ENCODE data around the gene C6orf120. TPM values are rescaled to one million over a fixed set of nuclear protein-coding genes. Genes with fewer than 3 reads are reported as not detected.

The C6orf120 gene
- total and polyA plus RNA-seq, 2 donors (not counting 1 experiment from before 2014, with no cell fraction given): 9.7 to 27.1 TPM

GRCh38 chr6:169669889-169670288, 32.0 kb upstream of the C6orf120 start:
- POLR2A ChIA-PET: no interaction called here
- TF ChIP-seq, protein P1, sequence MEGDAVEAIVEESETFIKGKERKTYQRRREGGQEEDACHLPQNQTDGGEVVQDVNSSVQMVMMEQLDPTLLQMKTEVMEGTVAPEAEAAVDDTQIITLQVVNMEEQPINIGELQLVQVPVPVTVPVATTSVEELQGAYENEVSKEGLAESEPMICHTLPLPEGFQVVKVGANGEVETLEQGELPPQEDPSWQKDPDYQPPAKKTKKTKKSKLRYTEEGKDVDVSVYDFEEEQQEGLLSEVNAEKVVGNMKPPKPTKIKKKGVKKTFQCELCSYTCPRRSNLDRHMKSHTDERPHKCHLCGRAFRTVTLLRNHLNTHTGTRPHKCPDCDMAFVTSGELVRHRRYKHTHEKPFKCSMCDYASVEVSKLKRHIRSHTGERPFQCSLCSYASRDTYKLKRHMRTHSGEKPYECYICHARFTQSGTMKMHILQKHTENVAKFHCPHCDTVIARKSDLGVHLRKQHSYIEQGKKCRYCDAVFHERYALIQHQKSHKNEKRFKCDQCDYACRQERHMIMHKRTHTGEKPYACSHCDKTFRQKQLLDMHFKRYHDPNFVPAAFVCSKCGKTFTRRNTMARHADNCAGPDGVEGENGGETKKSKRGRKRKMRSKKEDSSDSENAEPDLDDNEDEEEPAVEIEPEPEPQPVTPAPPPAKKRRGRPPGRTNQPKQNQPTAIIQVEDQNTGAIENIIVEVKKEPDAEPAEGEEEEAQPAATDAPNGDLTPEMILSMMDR (IDR thresholded peaks at IDR 0.05): no peak
- no peak for TF ChIP-seq EZH2 (IDR thresholded peaks at IDR 0.05; ENCODE audit: borderline replicate concordance, insufficient read depth, low read depth, low read length, poor library complexity, severe bottlenecking)

DNA sequence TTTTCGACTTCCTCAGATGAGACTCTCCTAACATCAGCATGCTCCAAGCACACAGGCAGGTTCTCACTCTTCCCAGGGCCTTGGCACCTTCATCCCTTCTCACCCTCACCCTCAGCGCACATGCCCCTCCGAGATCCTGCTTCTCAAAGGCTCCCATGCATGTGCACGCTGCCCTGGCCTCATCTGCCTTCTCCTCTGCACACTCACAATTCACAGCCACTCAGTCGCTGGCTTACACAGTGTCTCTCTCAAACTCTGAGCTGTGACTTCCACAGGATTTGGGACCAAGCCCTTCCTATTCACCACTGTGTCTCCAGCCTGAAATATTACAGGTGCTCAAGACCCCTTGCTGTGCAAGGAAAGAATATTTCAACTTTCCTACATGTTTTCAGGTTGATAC, 30.4 kb upstream of the C6orf120 start:
- peaks cover 0 to 22% of the 10 kb centered on the region in 2 experiments for H3K36me3 ChIP-seq (replicated peaks in 1 of 2; ENCODE audit: control extremely low read depth in 1 of 2, control insufficient read depth in 1 of 2, extremely low read depth in 1 of 2, insufficient read depth in 2 of 2, low read length in 1 of 2)
- no peak overlapping the region for H3K27ac Mint-ChIP-seq

More at GRCh38 chr6:169669889-169670288, 32.0 kb upstream of the C6orf120 start:
- CTCF ChIA-PET: no interaction called here
- no peaks in the 10 kb centered on the region for H3K79me2 ChIP-seq (ENCODE audit: control insufficient read depth, insufficient read depth, low read length)
- peaks cover 0 to 20% of the 10 kb centered on the region in 2 experiments for H3K36me3 ChIP-seq (replicated peaks in 1 of 2; ENCODE audit: control extremely low read depth in 1 of 2, control insufficient read depth in 1 of 2, extremely low read depth in 1 of 2, insufficient read depth in 2 of 2, low read length in 1 of 2)
- WGBS (ENCODE audit: insufficient coverage): 48% methylated on average over 4 of the region's 7 CpGs
- no peaks in the 10 kb centered on the region for H3K27me3 Mint-ChIP-seq
- no peak overlapping the region for H3K4me3 Mint-ChIP-seq
- no peaks in the 10 kb centered on the region for H3K9me3 ChIP-seq (ENCODE audit: control extremely low read depth in 1 of 3, control insufficient read depth in 2 of 3, insufficient read depth in 1 of 3, low read length in 2 of 3)
- intact Hi-C loops (cut with micrococcal nuclease): no loop called here
- DNase-seq: no peak
- H3K27me3 ChIP-seq (replicated peaks in 1 of 4; ENCODE audit: control extremely low read depth in 1 of 4, control insufficient read depth in 3 of 4, insufficient read depth in 4 of 4, low read length in 3 of 4): no peaks in the 10 kb centered on the region
- H3K9ac ChIP-seq (ENCODE audit: low read length): no peak overlapping the region
- no peaks in the 10 kb centered on the region for H4K20me1 ChIP-seq (ENCODE audit: control insufficient read depth, insufficient read depth, low read length, poor library complexity, severe bottlenecking)
- H3K9me3 Mint-ChIP-seq (ENCODE audit: insufficient read depth): no peaks in the 10 kb centered on the region
- H3K4me2 ChIP-seq (replicated peaks; ENCODE audit: low read depth, low read length, poor library complexity, severe bottlenecking): no peak overlapping the region
- no peak overlapping the region for H3K27ac Mint-ChIP-seq
- no peak for ATAC-seq (ENCODE audit: low read depth)
- no peak overlapping the region for H3K4me3 ChIP-seq (ENCODE audit: control extremely low read depth in 1 of 5, extremely low read depth in 1 of 5, insufficient read depth in 1 of 5, low read depth in 2 of 5, low read length in 4 of 5)
- H2AFZ ChIP-seq (ENCODE audit: insufficient read depth, low read depth, low read length, poor library complexity, severe bottlenecking): no peak overlapping the region
- H3K4me1 Mint-ChIP-seq: no peaks in the 10 kb centered on the region
- no peaks in the 10 kb centered on the region for H3K4me1 ChIP-seq (ENCODE audit: control insufficient read depth in 2 of 2, insufficient read depth in 2 of 2, low read length in 2 of 2)
- H3K27ac ChIP-seq (ENCODE audit: low read length in 2 of 2): no peak overlapping the region

More for the DNA sequence above, 30.4 kb upstream of the C6orf120 start:
- POLR2A ChIA-PET: no interaction called here
- no peaks in the 10 kb centered on the region for H4K20me1 ChIP-seq (ENCODE audit: control insufficient read depth, insufficient read depth, low read length, poor library complexity, severe bottlenecking)
- no peaks in the 10 kb centered on the region for H3K4me1 ChIP-seq (ENCODE audit: control insufficient read depth in 2 of 2, insufficient read depth in 2 of 2, low read length in 2 of 2)
- DNase-seq: no peak
- no peak overlapping the region for H3K9ac ChIP-seq (ENCODE audit: low read length)
- CTCF ChIA-PET: no interaction called here
- 97% methylated on average over 5 of the region's 5 CpGs for WGBS (ENCODE audit: insufficient coverage)
- H3K27ac ChIP-seq (ENCODE audit: low read length in 2 of 2): no peak overlapping the region
- intact Hi-C loops (cut with micrococcal nuclease): no loop called here
- Mint-ChIP-seq H3K4me3 (no peak overlapping the region), H3K9me3 (ENCODE audit: insufficient read depth) (no peaks in the 10 kb centered on the region), H3K4me1 (no peaks in the 10 kb centered on the region), H3K27me3 (no peaks in the 10 kb centered on the region)
- TF ChIP-seq EZH2 (IDR thresholded peaks at IDR 0.05; ENCODE audit: borderline replicate concordance, insufficient read depth, low read depth, low read length, poor library complexity, severe bottlenecking): no peak
- TF ChIP-seq, protein P1 (IDR thresholded peaks at IDR 0.05): no peak
- no peak overlapping the region for H3K4me3 ChIP-seq (ENCODE audit: control extremely low read depth in 1 of 5, extremely low read depth in 1 of 5, insufficient read depth in 1 of 5, low read depth in 2 of 5, low read length in 4 of 5)
- no peaks in the 10 kb centered on the region for H3K27me3 ChIP-seq (replicated peaks in 1 of 4; ENCODE audit: control extremely low read depth in 1 of 4, control insufficient read depth in 3 of 4, insufficient read depth in 4 of 4, low read length in 3 of 4)
- no peaks in the 10 kb centered on the region for H3K9me3 ChIP-seq (ENCODE audit: control extremely low read depth in 1 of 3, control insufficient read depth in 2 of 3, insufficient read depth in 1 of 3, low read length in 2 of 3)
- H2AFZ ChIP-seq (ENCODE audit: insufficient read depth, low read depth, low read length, poor library complexity, severe bottlenecking): no peak overlapping the region
- no peak overlapping the region for H3K4me2 ChIP-seq (replicated peaks; ENCODE audit: low read depth, low read length, poor library complexity, severe bottlenecking)
- no peaks in the 10 kb centered on the region for H3K79me2 ChIP-seq (ENCODE audit: control insufficient read depth, insufficient read depth, low read length)
- no peak for ATAC-seq (ENCODE audit: low read depth)

All from B cell (primary cell).